Naive thymus-derived CD4-positive, alpha-beta T cell (primary cell): ENCODE results near the gene SBSN. TPM values are rescaled to one million over a fixed set of nuclear protein-coding genes. Genes with fewer than 3 reads are reported as not detected.

Source experiments
- ATAC-seq: fragments of 150-1000 bp; cut with Tn5 transposase; 2 replicates; pipeline ENCODE4 v1.10.0; 2021; ENCODE audit warnings: mild to moderate bottlenecking, moderate library complexity
- CTCF ChIA-PET: fragments of 350-600 bp; sonication (Branson Sonifier 250); formaldehyde crosslinking; loops from one replicate; lab custom pipeline; 2021; ENCODE audit warnings: antibody characterized with exemption; lab: Charles Lee
- POLR2A ChIA-PET: fragments of 350-600 bp; sonication (Branson Sonifier 250); formaldehyde crosslinking; loops from one replicate; lab custom pipeline; 2021; ENCODE audit warnings: antibody characterized with exemption, inconsistent platforms; lab: Charles Lee
- DNase-seq, 9 donors: peaks; one replicate each; pipeline versions ENCODE4 v3.0.0 to v3.0.0-alpha.2; 2020 to 2022; ENCODE audit warnings: mixed read lengths in 1 of 9
- H3K27ac ChIP-seq: one replicate; pipeline ENCODE4 v1.7.0; 2013; ENCODE audit warnings: mild to moderate bottlenecking, low read depth, low read length, moderate library complexity
- H3K27me3 ChIP-seq, 2 donors: one replicate each; pipeline ENCODE4 v1.7.0; 2013; ENCODE audit warnings: low read length in 2 of 2, mild to moderate bottlenecking in 2 of 2, moderate library complexity in 2 of 2; ENCODE audit not compliant: control insufficient read depth in 2 of 2, insufficient read depth in 2 of 2
- H3K36me3 ChIP-seq, 3 experiments: 1 replicate in 2 of 3; 2 replicates in 1 of 3; pipeline ENCODE4 v1.7.0; 2013; ENCODE audit warnings: low read length in 3 of 3, mild to moderate bottlenecking in 3 of 3, moderate library complexity in 1 of 3; ENCODE audit not compliant: insufficient read depth in 3 of 3, control insufficient read depth in 2 of 3
- H3K4me1 ChIP-seq, 2 donors: one replicate each; pipeline ENCODE4 v1.7.0; 2013; ENCODE audit warnings: low read length in 2 of 2, mild to moderate bottlenecking in 2 of 2, moderate library complexity in 1 of 2; ENCODE audit not compliant: control insufficient read depth in 2 of 2, insufficient read depth in 2 of 2
- H3K4me3 ChIP-seq: 2 replicates; pipeline ENCODE4 v1.7.0; 2013; ENCODE audit warnings: mild to moderate bottlenecking, low read length
- H3K9me3 ChIP-seq, 3 experiments: 1 replicate in 2 of 3; 2 replicates in 1 of 3; pipeline ENCODE4 v1.7.0; 2013; ENCODE audit warnings: low read length in 3 of 3; ENCODE audit not compliant: control insufficient read depth in 2 of 3
- H3K27ac Mint-ChIP-seq, 9 donors: one replicate each; pipeline ENCODE4 v1.8.0; 2020 to 2022; ENCODE audit warnings: mixed read lengths in 9 of 9, mild to moderate bottlenecking in 8 of 9, moderate library complexity in 5 of 9, inconsistent platforms in 2 of 9
- H3K27me3 Mint-ChIP-seq, 5 donors: one replicate each; pipeline ENCODE4 v1.8.0; 2021 to 2022; ENCODE audit warnings: mixed read lengths in 5 of 5, mild to moderate bottlenecking in 1 of 5
- H3K36me3 Mint-ChIP-seq, 5 donors: one replicate each; pipeline ENCODE4 v1.8.0; 2020 to 2022; ENCODE audit warnings: mixed read lengths in 5 of 5, mild to moderate bottlenecking in 3 of 5, inconsistent platforms in 1 of 5
- H3K4me1 Mint-ChIP-seq, 7 donors: one replicate each; pipeline ENCODE4 v1.8.0; 2020 to 2022; ENCODE audit warnings: mixed read lengths in 7 of 7, mild to moderate bottlenecking in 3 of 7, inconsistent platforms in 1 of 7
- H3K4me3 Mint-ChIP-seq, 10 donors: one replicate each; pipeline ENCODE4 v1.8.0; 2020 to 2022; ENCODE audit warnings: mild to moderate bottlenecking in 10 of 10, mixed read lengths in 10 of 10, moderate library complexity in 6 of 10, inconsistent platforms in 2 of 10
- H3K9me3 Mint-ChIP-seq, 11 donors: one replicate each; pipeline ENCODE4 v1.8.0; 2020 to 2022; ENCODE audit warnings: mixed read lengths in 11 of 11, mild to moderate bottlenecking in 4 of 11, inconsistent platforms in 1 of 11, moderate library complexity in 1 of 11
- intact Hi-C, 2 donors: fragments of 100-400 bp; cut with micrococcal nuclease; formaldehyde crosslinking; loops; one replicate each; pipeline ENCODE4 v1.15.1; 2023
- polyA plus RNA-seq, 2 donors: library from polyadenylated mRNA; unstranded; fragments of 300-500 nt; fragmentation: Illumina TruSeq; gene quantifications; one replicate each; pipeline ENCODE4 v1.2.3, GENCODE V29; 2021
- total RNA-seq, 6 experiments: library from RNA in 5 of 6; stranded (reverse) in 5 of 6; gene quantifications; 1 replicate in 5 of 6; 2 replicates in 1 of 6; pipeline ENCODE4 v1.2.3 and lab custom pipeline; 2021 to 2026

SBSN gene
- total and polyA plus RNA-seq, 7 experiments from 2014 or later = not detected

DNA sequence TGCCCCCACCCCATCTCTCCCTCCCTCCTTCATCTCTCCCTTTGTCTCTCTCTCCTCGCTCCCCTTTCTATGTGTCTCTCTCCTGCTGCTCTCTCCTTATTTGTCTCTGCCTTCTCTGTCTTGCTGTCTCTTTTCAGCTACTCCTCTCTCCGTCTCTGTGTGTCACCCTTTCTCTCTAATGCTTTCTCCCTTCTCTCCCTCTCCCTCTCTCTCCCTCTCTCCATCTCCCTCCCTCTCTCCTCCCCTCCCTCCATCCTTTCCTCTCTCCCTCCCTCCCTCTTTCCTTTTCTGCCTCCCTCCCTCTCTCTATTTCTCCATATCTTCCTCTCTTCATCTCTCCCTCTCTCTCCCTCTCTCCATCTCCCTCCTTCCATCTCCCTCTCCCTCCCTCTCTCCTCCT is 34.7 kb upstream of the SBSN start:
- Histone ChIP-seq H3K9me3 (no peaks in the 10 kb centered on the region), H3K4me3 (no peak overlapping the region), H3K36me3 (no peaks in the 10 kb centered on the region), H3K4me1 (peaks cover 0 to 12% of the 10 kb centered on the region in 2 donors), H3K27me3 (peaks cover 0 to 10% of the 10 kb centered on the region in 2 donors), H3K27ac (no peak overlapping the region)
- POLR2A ChIA-PET = no interaction called here
- intact Hi-C loops = no loop called here
- H3K4me1 Mint-ChIP-seq = peaks cover 0 to 12% (median 7%) of the 10 kb centered on the region in 7 donors
- H3K27me3 Mint-ChIP-seq = peaks cover 32 to 60% (median 46%) of the 10 kb centered on the region in 5 donors
- no peak overlapping the region for H3K27ac Mint-ChIP-seq
- peaks cover 0 to 8% (median 0%) of the 10 kb centered on the region in 5 donors for H3K36me3 Mint-ChIP-seq
- H3K9me3 Mint-ChIP-seq = peaks cover 0 to 8% (median 0%) of the 10 kb centered on the region in 11 donors
- DNase-seq (no peak), ATAC-seq (no peak)
- CTCF ChIA-PET = no interaction called here
- H3K4me3 Mint-ChIP-seq = no peak overlapping the region

DNA sequence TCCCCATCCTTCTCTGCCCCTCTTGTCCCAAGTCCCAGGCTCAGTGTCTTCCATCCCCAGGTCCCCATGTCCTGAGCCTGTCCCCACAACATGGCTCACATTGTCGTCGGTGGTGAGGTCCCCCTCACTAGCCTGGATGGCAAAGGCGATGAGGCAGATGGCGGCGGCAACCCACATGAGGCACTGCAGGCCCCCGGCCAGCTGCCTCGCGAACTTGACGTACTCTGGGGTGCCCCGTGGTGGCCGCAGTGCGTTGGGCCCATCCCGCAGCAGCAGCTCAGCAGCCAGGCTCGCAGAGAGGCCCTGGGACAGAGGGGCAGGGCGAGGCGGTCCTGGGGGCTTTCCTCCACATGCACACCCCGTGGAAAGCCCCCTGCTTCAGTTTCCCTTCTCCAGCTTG is 34.2 kb upstream of the SBSN start:
- ATAC-seq (no peak), DNase-seq (no peak)
- H3K9me3 ChIP-seq = no peaks in the 10 kb centered on the region
- Mint-ChIP-seq H3K36me3 (peaks cover 0 to 8% (median 0%) of the 10 kb centered on the region in 5 donors), H3K4me1 (peaks cover 0 to 15% (median 8%) of the 10 kb centered on the region in 7 donors), H3K27ac (no peak overlapping the region), H3K27me3 (peaks cover 36 to 60% (median 47%) of the 10 kb centered on the region in 5 donors), H3K9me3 (peaks cover 0 to 8% (median 0%) of the 10 kb centered on the region in 11 donors), H3K4me3 (no peak overlapping the region)
- CTCF ChIA-PET = no interaction called here
- no peaks in the 10 kb centered on the region for H3K36me3 ChIP-seq
- POLR2A ChIA-PET = no interaction called here
- H3K4me1 ChIP-seq = peaks cover 0 to 12% of the 10 kb centered on the region in 2 donors
- no peak overlapping the region for H3K4me3 ChIP-seq
- intact Hi-C loops = no loop called here
- H3K27me3 ChIP-seq = peaks cover 0 to 10% of the 10 kb centered on the region in 2 donors
- H3K27ac ChIP-seq = no peak overlapping the region

DNA sequence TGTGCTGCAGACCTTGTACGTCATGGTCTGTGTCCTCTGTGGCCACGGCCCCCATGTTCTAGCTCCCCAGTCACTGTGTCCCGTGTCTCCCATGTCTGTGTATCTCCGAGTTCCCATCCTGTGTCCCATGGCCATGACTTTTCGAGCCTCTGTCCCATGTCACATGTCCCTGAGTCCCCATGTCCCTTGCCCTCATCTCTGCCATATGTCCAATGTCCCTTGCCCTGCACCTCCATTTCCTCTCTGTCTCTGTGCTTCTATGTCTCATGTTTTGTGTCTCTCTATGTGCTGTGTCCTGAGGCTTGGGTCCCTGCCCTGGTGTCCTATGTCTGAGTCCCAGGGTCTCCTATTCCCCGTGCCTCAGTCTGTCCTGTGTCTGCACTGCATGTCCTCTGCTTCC is 33.3 kb upstream of the SBSN start:
- H3K27ac Mint-ChIP-seq = peak overlapping the region in 2 of 9 donors; percentile 46 to 52
- Histone ChIP-seq H3K4me3 (no peak overlapping the region), H3K9me3 (no peaks in the 10 kb centered on the region), H3K27ac (no peak overlapping the region), H3K4me1 (peaks cover 0 to 12% of the 10 kb centered on the region in 2 donors), H3K36me3 (no peaks in the 10 kb centered on the region), H3K27me3 (peaks cover 0 to 10% of the 10 kb centered on the region in 2 donors)
- peak overlapping the region in 2 of 10 donors; percentile 11 to 74 for H3K4me3 Mint-ChIP-seq
- ChIA-PET POLR2A (interaction anchor here (1.0 kb wide), 1 partner anchor 13 kb away, joined by 3 read pairs; no protein-coding TSS in a partner anchor), CTCF (no interaction called here)
- intact Hi-C loops = no loop called here
- H3K36me3 Mint-ChIP-seq = peaks cover 0 to 8% (median 1%) of the 10 kb centered on the region in 5 donors
- peaks cover 44 to 60% (median 51%) of the 10 kb centered on the region in 5 donors for H3K27me3 Mint-ChIP-seq
- ATAC-seq (no peak), DNase-seq (no peak)
- H3K4me1 Mint-ChIP-seq = peaks cover 0 to 19% (median 11%) of the 10 kb centered on the region in 7 donors
- peaks cover 0 to 8% (median 0%) of the 10 kb centered on the region in 11 donors for H3K9me3 Mint-ChIP-seq

DNA sequence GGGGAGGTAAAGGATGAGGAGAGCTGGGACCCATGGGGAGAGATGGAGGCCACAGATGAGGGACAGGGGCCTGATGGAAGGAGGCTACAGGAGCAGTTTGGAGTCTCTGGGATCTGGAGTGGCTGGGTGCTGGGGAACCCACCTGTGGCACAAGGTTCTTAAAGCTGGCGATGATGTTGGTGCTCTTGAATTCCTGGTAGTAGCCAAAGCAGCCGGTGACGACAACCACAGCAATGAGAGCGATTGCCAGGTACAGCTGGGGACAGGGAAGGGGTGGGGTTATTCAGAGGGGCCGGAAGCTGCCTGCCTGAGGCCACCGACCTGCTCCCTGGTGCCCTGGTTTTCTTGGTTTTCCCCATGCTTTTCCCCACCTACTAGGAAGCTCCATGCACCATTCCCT is 32.6 kb upstream of the SBSN start:
- Mint-ChIP-seq H3K9me3 (peaks cover 0 to 8% (median 0%) of the 10 kb centered on the region in 11 donors), H3K27me3 (peaks cover 43 to 60% (median 50%) of the 10 kb centered on the region in 5 donors), H3K27ac (no peak overlapping the region), H3K36me3 (peaks cover 0 to 8% (median 1%) of the 10 kb centered on the region in 5 donors), H3K4me3 (peak overlapping the region in 3 of 10 donors; percentile 19 to 39 (median 22)), H3K4me1 (peaks cover 0 to 24% (median 11%) of the 10 kb centered on the region in 7 donors)
- no peaks in the 10 kb centered on the region for H3K36me3 ChIP-seq
- peaks cover 0 to 12% of the 10 kb centered on the region in 2 donors for H3K4me1 ChIP-seq
- ChIA-PET CTCF (no interaction called here), POLR2A (interaction anchor here (1.0 kb wide), 1 partner anchor 12 kb away, joined by 3 read pairs; no protein-coding TSS in a partner anchor)
- H3K4me3 ChIP-seq = no peak overlapping the region
- no peak overlapping the region for H3K27ac ChIP-seq
- H3K27me3 ChIP-seq = peaks cover 0 to 10% of the 10 kb centered on the region in 2 donors
- intact Hi-C loops = no loop called here
- ATAC-seq (no peak), DNase-seq (no peak)
- H3K9me3 ChIP-seq = no peaks in the 10 kb centered on the region

DNA sequence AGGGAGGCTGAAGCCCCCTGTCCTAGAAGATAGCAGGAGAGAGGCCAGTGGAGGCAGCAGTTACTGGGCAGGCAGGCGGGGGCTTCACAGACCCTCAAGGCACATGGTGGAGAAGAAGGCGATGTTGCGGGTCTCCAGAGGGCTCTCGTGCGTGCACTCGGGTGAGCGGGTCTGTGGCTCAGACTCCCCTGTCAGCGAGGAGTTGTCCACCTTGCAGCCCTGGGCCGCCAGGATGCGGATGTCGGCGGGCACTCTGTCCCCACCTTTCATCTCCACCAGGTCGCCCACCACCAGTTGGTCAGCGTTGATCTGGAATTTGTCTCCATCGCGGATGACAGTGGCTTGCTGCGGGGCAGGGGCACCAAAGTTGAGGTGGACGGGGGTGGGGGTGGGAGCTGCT is 32.2 kb upstream of the SBSN start:
- peaks cover 0 to 12% of the 10 kb centered on the region in 2 donors for H3K4me1 ChIP-seq
- Mint-ChIP-seq H3K4me1 (peaks cover 0 to 24% (median 11%) of the 10 kb centered on the region in 7 donors), H3K36me3 (peaks cover 0 to 8% (median 1%) of the 10 kb centered on the region in 5 donors), H3K9me3 (peaks cover 0 to 8% (median 0%) of the 10 kb centered on the region in 11 donors), H3K27ac (no peak overlapping the region), H3K27me3 (peaks cover 39 to 56% (median 47%) of the 10 kb centered on the region in 5 donors), H3K4me3 (peak overlapping the region in 1 of 10 donors; percentile 1)
- no peaks in the 10 kb centered on the region for H3K9me3 ChIP-seq
- ChIA-PET POLR2A (interaction anchor here (1.0 kb wide), 1 partner anchor 12 kb away, joined by 3 read pairs; no protein-coding TSS in a partner anchor), CTCF (no interaction called here)
- no peaks in the 10 kb centered on the region for H3K36me3 ChIP-seq
- peaks cover 0 to 10% of the 10 kb centered on the region in 2 donors for H3K27me3 ChIP-seq
- DNase-seq = no peak
- ATAC-seq = no peak
- no peak overlapping the region for H3K4me3 ChIP-seq
- no peak overlapping the region for H3K27ac ChIP-seq
- intact Hi-C loops = no loop called here

DNA sequence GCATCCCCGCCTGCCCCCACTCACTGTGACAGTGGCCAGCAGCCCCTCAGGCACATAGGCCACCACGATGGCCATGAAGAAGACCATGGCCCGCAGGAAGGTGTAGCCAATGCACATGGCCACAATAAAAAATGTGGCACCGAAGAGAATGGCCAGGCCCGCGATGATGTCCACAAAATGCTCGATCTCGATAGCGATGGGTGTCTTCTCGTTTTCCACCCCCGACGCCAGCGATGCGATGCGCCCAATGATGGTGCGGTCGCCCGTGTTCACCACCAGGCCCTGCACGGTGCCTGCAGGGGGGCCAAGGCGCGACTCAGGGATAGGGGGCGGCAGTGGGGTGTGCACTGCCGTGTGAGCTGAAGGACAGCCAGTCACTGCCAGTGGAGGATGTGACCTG is 31.7 kb upstream of the SBSN start:
- Mint-ChIP-seq H3K27me3 (peaks cover 38 to 54% (median 45%) of the 10 kb centered on the region in 5 donors), H3K36me3 (peaks cover 0 to 8% (median 1%) of the 10 kb centered on the region in 5 donors), H3K27ac (no peak overlapping the region), H3K4me3 (peak overlapping the region in 2 of 10 donors; percentile 1 to 32), H3K4me1 (peaks cover 0 to 24% (median 11%) of the 10 kb centered on the region in 7 donors), H3K9me3 (peaks cover 0 to 8% (median 0%) of the 10 kb centered on the region in 11 donors)
- peaks cover 0 to 12% of the 10 kb centered on the region in 2 donors for H3K4me1 ChIP-seq
- ChIA-PET CTCF (no interaction called here), POLR2A (no interaction called here)
- no peak for DNase-seq
- intact Hi-C loops = no loop called here
- H3K4me3 ChIP-seq = no peak overlapping the region
- H3K27ac ChIP-seq = no peak overlapping the region
- no peak for ATAC-seq
- peaks cover 0 to 10% of the 10 kb centered on the region in 2 donors for H3K27me3 ChIP-seq
- no peaks in the 10 kb centered on the region for H3K36me3 ChIP-seq
- H3K9me3 ChIP-seq = no peaks in the 10 kb centered on the region
